Activated naive CD8-positive, alpha-beta T cell treated with anti-CD3 and anti-CD28 coated beads, Interleukin-2, amount 10 ng/mL, durations not matched to agents 7 days and 5 days (primary cell): ENCODE measurements around the gene C10orf95. TPM values are rescaled to one million over a fixed set of nuclear protein-coding genes. Genes with fewer than 3 reads are reported as not detected.

Source experiments
- ATAC-seq: fragments of 150-1000 bp; cut with Tn5 transposase; one replicate; pipeline ENCODE4 v1.10.0; 2021; ENCODE audit warnings: low read depth, moderate library complexity
- POLR2A ChIA-PET: fragments of 350-600 bp; sonication (Branson Sonifier 250); formaldehyde crosslinking; loops from one replicate; lab custom pipeline; 2021; ENCODE audit warnings: antibody characterized with exemption; lab: Charles Lee
- DNase-seq: peaks from one replicate; pipeline ENCODE4 v3.0.0; 2021
- H3K27ac Mint-ChIP-seq: one replicate; pipeline ENCODE4 v1.8.0; 2022; ENCODE audit warnings: mild to moderate bottlenecking, mixed read lengths
- H3K27me3 Mint-ChIP-seq: one replicate; pipeline ENCODE4 v1.8.0; 2022; ENCODE audit warnings: mild to moderate bottlenecking, moderate library complexity, mixed read lengths
- H3K36me3 Mint-ChIP-seq: one replicate; pipeline ENCODE4 v1.8.0; 2021; ENCODE audit warnings: mild to moderate bottlenecking, mixed read lengths
- H3K4me1 Mint-ChIP-seq: one replicate; pipeline ENCODE4 v1.8.0; 2021; ENCODE audit warnings: mixed read lengths
- H3K4me3 Mint-ChIP-seq: one replicate; pipeline ENCODE4 v1.8.0; 2022; ENCODE audit warnings: mild to moderate bottlenecking, moderate library complexity, mixed read lengths
- H3K9me3 Mint-ChIP-seq: one replicate; pipeline ENCODE4 v1.8.0; 2021; ENCODE audit warnings: mixed read lengths
- total RNA-seq, 2 experiments: library from RNA; stranded (reverse); gene quantifications; one replicate each; pipeline ENCODE4 v1.2.3, GENCODE V29; 2021

Gene C10orf95
- total RNA-seq, 2 experiments from 2014 or later, result 0.28 to 0.54 TPM

DNA sequence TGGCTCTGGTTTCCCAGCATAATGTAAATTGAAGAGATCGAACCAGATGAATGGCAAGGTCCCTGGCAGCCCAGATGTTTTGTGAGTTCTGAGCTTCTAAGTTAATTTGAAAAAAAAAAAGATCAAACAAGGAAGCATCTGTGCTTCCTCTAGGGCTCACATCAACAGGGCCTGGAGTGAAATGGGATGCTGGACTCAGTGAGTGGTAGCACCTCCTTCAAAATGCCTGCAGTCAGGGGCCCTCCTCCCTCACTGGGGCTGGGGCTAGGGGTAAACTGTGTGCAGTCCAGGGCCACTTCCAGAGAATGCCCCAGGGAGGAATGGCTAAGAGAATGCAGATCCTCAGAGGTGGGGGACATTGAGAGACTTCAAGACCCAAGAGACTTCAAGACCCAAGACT lies 13.0 kb downstream of the C10orf95 start:
- no peak for ATAC-seq
- no peak overlapping the region for H3K27ac Mint-ChIP-seq
- POLR2A ChIA-PET, result interaction anchor here (0.9 to 2.0 kb wide), 3 partner anchors 12 to 25 kb away, joined by 3 to 10 read pairs (median 4); partner anchors contain the start of gene C10orf95

DNA sequence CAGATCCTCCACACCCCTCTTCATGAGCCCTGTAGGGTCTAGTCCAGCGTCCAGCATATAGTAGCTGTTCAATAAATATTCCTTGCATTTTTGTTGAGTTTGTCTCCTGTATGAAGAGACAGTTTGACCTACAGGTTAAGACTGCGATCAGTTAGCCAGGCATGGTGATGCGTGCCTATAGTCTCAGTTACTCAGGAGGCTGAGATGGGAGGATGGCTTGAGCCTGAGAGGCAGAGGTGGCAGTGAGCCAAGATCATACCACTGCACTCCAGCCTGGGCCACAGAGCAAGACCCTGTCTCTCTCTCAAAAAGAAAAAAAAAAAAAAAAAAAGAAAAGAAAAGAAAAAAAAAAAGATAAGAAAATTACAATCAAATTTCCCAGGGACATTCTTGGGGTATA lies 13.8 kb downstream of the C10orf95 start:
- no peak for ATAC-seq

More for the DNA sequence above, 13.0 kb downstream of the C10orf95 start:
- Mint-ChIP-seq H3K27me3 (no peaks in the 10 kb centered on the region), H3K36me3 (peaks cover 15% of the 10 kb centered on the region), H3K9me3 (no peaks in the 10 kb centered on the region), H3K4me1 (peaks cover 43% of the 10 kb centered on the region), H3K4me3 (peak overlapping the region; percentile 90)
- no peak for DNase-seq

DNA sequence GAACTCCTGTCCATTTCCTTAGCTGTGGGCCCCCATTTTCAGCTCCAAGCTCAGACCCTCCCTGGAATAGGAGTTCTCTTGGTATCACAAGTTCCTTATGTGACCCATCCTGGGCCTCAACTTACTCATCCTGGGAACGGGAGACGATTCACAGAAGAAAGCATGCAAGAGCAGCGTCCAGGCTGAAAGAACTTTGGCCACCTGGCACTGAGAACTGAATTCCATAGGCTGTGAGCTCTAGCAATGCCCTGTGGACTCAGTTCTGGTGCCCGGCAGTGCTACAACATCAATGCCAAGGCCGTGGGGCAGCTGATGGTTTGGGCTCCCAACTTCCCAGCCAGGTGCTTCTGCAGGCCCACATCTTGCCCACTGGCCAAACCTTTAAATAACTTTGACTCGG lies 15.0 kb downstream of the C10orf95 start:
- Mint-ChIP-seq H3K27me3 (no peaks in the 10 kb centered on the region), H3K36me3 (peaks cover 17% of the 10 kb centered on the region), H3K4me3 (peak overlapping the region; percentile 90), H3K9me3 (no peaks in the 10 kb centered on the region), H3K27ac (peak overlapping the region; percentile 91), H3K4me1 (peaks cover 46% of the 10 kb centered on the region)
- DNase-seq, result no peak
- POLR2A ChIA-PET, result interaction anchor here (1.0 to 8.3 kb wide), 7 partner anchors 14 to 191 kb away, joined by 3 to 163 read pairs (median 14); partner anchors contain the start of genes C10orf95, FBXL15, GBF1 and NFKB2
- no peak for ATAC-seq

More for the DNA sequence above, 13.8 kb downstream of the C10orf95 start:
- no peak for DNase-seq
- H3K9me3 Mint-ChIP-seq, result no peaks in the 10 kb centered on the region
- H3K27ac Mint-ChIP-seq, result peak overlapping the region; percentile 63
- peak overlapping the region; percentile 90 for H3K4me3 Mint-ChIP-seq
- H3K36me3 Mint-ChIP-seq, result peaks cover 15% of the 10 kb centered on the region
- H3K4me1 Mint-ChIP-seq, result peaks cover 45% of the 10 kb centered on the region
- POLR2A ChIA-PET, result interaction anchor here (0.7 to 8.3 kb wide), 5 partner anchors 13 to 36 kb away, joined by 3 to 163 read pairs (median 18); partner anchors contain the start of genes C10orf95 and FBXL15
- no peaks in the 10 kb centered on the region for H3K27me3 Mint-ChIP-seq

DNA sequence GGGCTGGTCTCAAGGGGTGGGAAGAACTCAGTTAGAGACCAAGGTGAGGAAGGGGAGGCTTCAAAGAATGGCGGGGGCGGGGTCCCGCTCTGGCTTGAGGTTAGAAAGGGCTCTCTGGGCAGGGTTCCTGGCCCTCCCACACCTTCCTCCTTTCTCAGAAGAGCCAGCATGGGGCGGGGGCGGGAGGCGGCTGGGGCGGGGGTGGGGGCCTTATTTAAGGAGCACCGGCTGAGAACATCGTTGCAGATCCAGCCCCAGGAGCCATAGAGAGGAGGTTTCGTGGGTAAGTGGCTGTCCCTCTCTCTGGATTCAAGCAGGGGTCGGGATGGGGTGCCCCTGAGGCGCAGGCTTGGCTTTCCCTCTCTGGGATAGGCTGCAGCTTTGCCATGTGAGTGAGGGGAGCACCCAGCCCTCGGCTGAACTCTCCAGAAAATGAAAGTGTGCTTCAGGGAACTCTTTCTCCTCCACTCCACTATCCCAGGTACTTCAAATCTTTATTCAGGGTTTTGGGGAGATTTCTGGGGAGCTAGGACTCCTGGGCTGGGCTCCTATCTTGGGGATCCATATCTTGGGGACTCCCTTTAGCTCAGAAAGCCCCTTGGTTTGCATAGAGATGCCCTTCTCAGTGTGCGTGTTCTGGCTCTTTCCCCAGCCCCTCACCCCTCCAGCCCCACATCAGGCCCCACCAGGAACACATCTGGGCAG lies 15.7 kb downstream of the C10orf95 start:
- DNase-seq (peak; percentile 69), ATAC-seq (peak; percentile 34)
- POLR2A ChIA-PET, result interaction anchor here (0.9 to 8.3 kb wide), 10 partner anchors 13 to 190 kb away, joined by 3 to 163 read pairs (median 4); partner anchors contain the start of genes C10orf95, FBXL15, GBF1 and NFKB2
- Mint-ChIP-seq H3K9me3 (no peaks in the 10 kb centered on the region), H3K4me1 (peaks cover 44% of the 10 kb centered on the region), H3K4me3 (peak overlapping the region; percentile 90), H3K27ac (peak overlapping the region; percentile 91), H3K36me3 (peaks cover 17% of the 10 kb centered on the region), H3K27me3 (no peaks in the 10 kb centered on the region)

DNA sequence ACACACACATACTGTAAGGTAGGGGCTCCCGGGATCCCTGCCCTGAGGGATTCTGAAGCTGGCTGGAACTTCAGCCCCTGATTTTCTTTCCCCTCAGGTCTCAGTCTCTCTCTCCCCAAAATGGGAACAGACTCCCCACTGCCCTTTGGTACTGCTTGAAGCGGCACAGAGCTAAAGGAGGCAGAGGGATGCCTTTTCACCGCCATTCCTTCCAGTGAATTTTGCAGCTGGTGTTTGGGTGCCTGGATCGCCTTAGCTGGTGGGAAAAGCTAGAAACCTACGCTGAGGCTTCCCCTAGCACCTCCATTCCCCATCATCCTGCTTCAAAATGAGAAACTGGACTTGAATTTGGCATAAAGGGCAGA lies 16.2 kb downstream of the C10orf95 start:
- POLR2A ChIA-PET, result interaction anchor here (0.6 to 8.3 kb wide), 8 partner anchors 13 to 175 kb away, joined by 3 to 163 read pairs (median 8); partner anchors contain the start of genes C10orf95, FBXL15 and NFKB2
- DNase-seq (no peak), ATAC-seq (no peak)
- Mint-ChIP-seq H3K4me3 (peak overlapping the region; percentile 90), H3K9me3 (no peaks in the 10 kb centered on the region), H3K4me1 (peaks cover 43% of the 10 kb centered on the region), H3K27me3 (no peaks in the 10 kb centered on the region), H3K27ac (peak overlapping the region; percentile 91), H3K36me3 (peaks cover 19% of the 10 kb centered on the region)

DNA sequence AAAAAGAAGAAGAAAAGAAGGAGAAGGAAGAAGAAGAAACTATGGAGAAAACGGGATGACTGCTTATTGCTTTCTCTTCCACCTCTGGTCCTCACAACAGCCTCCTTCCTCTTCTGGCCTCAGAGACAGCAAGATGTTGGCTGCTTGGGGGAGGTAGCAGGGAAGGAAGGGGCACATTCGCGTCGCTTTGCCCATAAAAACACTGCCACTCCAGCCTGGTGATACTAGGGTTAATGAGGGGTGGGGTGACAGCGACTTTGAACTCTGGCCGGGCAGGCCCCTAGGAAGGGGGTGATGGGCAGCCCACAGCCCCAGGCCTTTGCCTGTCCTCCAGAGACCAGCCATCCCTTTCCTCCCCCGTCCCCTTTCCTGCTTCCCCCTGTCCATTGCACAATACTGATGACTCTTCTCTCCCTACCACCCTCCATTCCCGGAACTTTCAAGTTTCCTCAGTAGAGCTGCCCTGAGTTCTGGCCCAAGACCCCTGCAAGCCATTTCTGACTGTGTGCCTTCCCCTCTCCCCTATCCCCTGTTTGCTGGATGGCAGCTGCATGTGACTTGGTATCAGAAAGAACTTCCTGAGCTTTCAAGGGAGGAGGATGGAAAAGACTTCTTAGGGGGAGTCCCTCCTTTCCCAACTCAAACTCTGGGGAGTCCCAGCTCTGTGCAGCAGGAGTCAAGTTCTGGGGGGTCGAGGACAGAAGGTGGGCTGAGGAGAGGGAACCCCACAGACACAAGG lies 16.8 kb downstream of the C10orf95 start:
- POLR2A ChIA-PET, result interaction anchor here (0.6 to 8.3 kb wide), 8 partner anchors 12 to 174 kb away, joined by 3 to 163 read pairs (median 16); partner anchors contain the start of genes C10orf95, FBXL15 and NFKB2
- peak overlapping the region; percentile 91 for H3K27ac Mint-ChIP-seq
- peaks cover 43% of the 10 kb centered on the region for H3K4me1 Mint-ChIP-seq
- H3K36me3 Mint-ChIP-seq, result peaks cover 19% of the 10 kb centered on the region
- ATAC-seq, result no peak
- H3K27me3 Mint-ChIP-seq, result no peaks in the 10 kb centered on the region
- no peaks in the 10 kb centered on the region for H3K9me3 Mint-ChIP-seq
- H3K4me3 Mint-ChIP-seq, result peak overlapping the region; percentile 90
- no peak for DNase-seq

DNA sequence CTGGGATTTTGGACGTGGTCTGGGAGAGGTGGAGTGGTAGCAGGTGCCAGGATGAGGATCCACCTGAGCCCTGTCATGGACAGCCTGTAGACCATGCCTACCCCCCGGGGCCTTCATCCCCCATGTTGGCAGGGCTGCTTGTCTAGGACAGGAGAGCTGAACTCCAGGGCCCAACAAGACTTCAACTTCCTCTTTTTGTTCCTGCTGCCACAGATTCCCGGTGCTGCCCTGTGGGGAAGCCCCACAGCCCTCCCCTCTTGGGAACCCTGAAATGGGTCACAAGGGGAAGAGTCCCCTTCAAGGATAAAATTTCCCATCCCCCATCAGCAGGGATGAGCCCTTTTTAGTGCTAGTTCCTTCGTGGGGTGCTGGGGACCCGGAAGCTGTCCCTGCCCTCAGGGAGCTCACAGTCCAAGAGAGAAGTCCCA lies 17.7 kb downstream of the C10orf95 start:
- H3K9me3 Mint-ChIP-seq, result no peaks in the 10 kb centered on the region
- peak overlapping the region; percentile 87 for H3K4me3 Mint-ChIP-seq
- ATAC-seq (no peak), DNase-seq (no peak)
- H3K4me1 Mint-ChIP-seq, result peaks cover 43% of the 10 kb centered on the region
- POLR2A ChIA-PET, result interaction anchor here (1.5 to 8.3 kb wide), 5 partner anchors 11 to 45 kb away, joined by 3 to 163 read pairs (median 30); partner anchors contain the start of genes C10orf95, FBXL15 and NFKB2
- peaks cover 19% of the 10 kb centered on the region for H3K36me3 Mint-ChIP-seq
- peak overlapping the region; percentile 94 for H3K27ac Mint-ChIP-seq
- H3K27me3 Mint-ChIP-seq, result no peaks in the 10 kb centered on the region

DNA sequence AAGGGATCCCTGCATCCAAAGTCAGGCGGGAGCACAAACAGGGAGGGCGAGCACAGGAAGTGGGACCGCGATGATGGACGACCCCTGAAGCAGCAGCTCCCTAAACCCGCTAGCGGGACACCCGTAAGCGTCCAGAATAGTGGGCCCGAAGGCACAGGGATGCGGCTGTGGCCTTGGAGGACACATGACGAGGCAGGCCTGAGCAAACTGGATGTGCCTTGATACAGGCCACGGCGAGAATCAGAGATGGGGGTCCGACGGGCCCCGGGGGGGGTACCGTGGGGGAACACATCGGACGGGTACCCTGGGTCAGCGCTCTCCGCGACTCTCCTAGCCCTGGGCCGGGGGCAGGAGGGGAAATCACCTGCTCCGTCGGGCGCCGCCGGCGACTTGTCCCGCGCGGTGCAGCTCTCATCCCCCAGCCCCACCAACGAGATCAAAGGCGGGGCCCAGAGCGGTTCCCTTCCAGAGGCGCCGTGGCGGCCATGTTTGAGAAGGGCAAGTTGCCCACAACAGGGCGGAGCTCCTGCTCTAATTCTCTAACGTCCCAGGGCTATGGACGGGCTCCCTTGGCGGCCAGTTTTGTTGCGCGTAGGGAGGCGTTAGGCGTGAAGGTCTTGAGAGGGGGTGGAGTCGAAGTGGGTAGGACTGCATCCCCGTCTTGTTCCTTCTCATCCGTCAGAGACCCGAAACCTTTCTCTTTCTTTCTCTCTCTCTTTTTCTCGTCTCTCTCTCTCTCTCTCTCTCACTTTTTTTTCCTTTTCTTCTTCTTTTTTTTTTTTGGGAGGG lies 19.0 kb downstream of the C10orf95 start, which contains the start of gene CUEDC2:
TSS of gene CUEDC2 (minus strand) at position 413 of the 789 bp plus-strand sequence. CDS start 7,386 bp downstream, outside the sequence.
- Mint-ChIP-seq H3K4me1 (peaks cover 36% of the 10 kb centered on the region), H3K4me3 (peak within 1 kb of the TSS; percentile 87), H3K36me3 (peaks cover 7% of the 10 kb centered on the region), H3K27ac (peak within 1 kb of the TSS; percentile 94), H3K9me3 (no peaks in the 10 kb centered on the region), H3K27me3 (no peaks in the 10 kb centered on the region)
- peak; percentile 92 for ATAC-seq
- POLR2A ChIA-PET, result interaction anchor here (0.6 to 8.3 kb wide), 21 partner anchors 8 to 935 kb away, joined by 3 to 163 read pairs (median 4); partner anchors contain the start of genes C10orf95, FBXL15, NFKB2 and NOLC1
- peak; percentile 98 for DNase-seq

DNA sequence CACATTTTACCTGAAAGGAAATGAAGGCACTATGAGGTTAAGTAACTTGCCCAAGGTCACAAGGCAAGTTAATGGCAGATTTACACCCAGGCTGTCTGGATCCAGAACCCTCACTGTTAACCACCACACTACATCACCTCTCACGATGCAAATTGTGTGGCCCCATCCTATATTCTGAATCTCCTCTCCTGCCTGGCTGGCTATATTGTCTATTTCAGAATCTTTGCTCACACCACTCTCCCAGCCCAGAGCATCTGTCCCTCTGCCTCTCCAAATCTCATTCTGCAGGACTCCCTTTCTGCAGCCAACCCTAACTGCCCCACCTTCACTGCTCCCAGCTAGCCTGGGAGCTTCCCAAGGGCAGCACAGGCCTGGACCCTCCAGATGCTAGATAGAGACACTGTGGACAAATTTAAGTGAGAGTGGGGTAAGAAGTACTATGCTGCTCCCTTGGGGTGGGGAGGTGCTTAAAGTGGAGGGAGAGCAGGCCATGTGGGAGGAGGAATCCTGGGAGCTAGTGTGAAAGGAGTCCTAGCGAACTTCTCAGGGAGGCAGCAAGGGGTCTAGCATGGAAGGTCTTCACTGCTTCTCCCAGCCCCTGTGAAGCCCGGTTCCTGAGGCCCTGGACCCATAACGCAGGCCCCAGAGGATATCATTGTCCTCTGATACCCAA lies 19.8 kb downstream of the C10orf95 start:
- no peaks in the 10 kb centered on the region for H3K9me3 Mint-ChIP-seq
- POLR2A ChIA-PET, result interaction anchor here (0.6 to 8.3 kb wide), 8 partner anchors 9 to 936 kb away, joined by 3 to 163 read pairs (median 7); partner anchors contain the start of genes C10orf95, FBXL15, NFKB2 and SUFU
- H3K4me1 Mint-ChIP-seq, result peaks cover 36% of the 10 kb centered on the region
- no peak for ATAC-seq
- no peak for DNase-seq
- H3K36me3 Mint-ChIP-seq, result peaks cover 7% of the 10 kb centered on the region
- no peaks in the 10 kb centered on the region for H3K27me3 Mint-ChIP-seq
- peak overlapping the region; percentile 87 for H3K4me3 Mint-ChIP-seq
- H3K27ac Mint-ChIP-seq, result peak overlapping the region; percentile 94

DNA sequence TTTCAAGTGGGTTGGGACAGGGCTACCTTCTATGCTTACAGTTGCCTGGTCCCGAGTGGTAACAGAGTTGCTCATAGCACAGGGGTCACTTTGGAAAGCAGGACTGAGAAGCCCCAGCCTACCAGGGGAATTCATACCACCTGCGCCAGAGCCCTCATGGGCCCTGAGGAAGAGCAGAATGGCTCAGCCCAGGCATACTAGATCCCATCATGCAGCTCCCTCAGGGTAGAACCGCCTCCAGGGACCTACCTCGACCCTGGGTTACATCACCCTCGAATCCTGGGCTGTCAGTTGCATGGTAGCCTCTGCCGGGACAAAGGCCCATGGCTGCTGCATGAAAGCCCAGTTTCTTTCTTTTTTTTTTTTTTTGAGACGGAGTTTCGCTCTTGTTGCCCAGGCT lies 21.9 kb downstream of the C10orf95 start:
- DNase-seq (no peak), ATAC-seq (no peak)
- Mint-ChIP-seq H3K27me3 (no peaks in the 10 kb centered on the region), H3K27ac (no peak overlapping the region), H3K36me3 (peaks cover 8% of the 10 kb centered on the region), H3K4me1 (peaks cover 29% of the 10 kb centered on the region), H3K9me3 (no peaks in the 10 kb centered on the region), H3K4me3 (no peak overlapping the region)
- POLR2A ChIA-PET, result interaction anchor here (8.3 kb wide), 1 partner anchor 7 kb away, joined by 140 read pairs; the partner anchor contains the start of gene FBXL15

DNA sequence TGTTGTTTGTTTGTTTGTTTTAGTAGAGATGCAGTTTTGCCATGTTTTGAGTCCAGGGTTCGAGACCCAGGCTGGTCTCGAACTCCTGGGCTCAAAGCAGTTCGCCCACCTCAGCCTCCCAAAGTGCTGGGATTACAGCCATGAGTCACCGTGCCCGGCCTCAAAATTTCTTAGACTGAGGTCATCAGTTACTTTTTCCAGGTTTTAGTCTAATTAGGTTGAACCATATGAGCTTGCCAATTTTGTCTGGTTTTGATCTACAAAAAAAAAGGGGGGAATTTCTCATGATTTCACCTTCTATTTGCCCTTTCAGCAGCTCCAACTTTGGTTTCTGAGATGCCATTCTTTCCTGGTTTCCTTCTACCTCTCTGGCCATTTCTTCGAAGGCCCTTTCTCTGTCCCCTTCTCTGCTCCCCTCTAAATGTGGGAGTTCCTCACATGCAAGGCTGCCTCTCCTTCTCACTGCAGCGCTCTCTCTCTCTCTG lies 24.5 kb downstream of the C10orf95 start:
- H3K9me3 Mint-ChIP-seq, result no peaks in the 10 kb centered on the region
- H3K27ac Mint-ChIP-seq, result no peak overlapping the region
- peaks cover 27% of the 10 kb centered on the region for H3K4me1 Mint-ChIP-seq
- no peak for ATAC-seq
- no peak overlapping the region for H3K4me3 Mint-ChIP-seq
- no peaks in the 10 kb centered on the region for H3K27me3 Mint-ChIP-seq
- DNase-seq, result no peak
- POLR2A ChIA-PET, result interaction anchor here (1.0 kb wide), 1 partner anchor 17 kb away, joined by 3 read pairs; no protein-coding TSS in a partner anchor
- H3K36me3 Mint-ChIP-seq, result peaks cover 11% of the 10 kb centered on the region
